Hepatic stellate cell (primary cell): ENCODE data around the gene PM20D1.
"Not testable (repeated sequence)": the region's sequence is repeated elsewhere in the genome, so short reads cannot be mapped to it uniquely, and the experiment has no call there.

Experiments used
- DNase-seq: peaks from one replicate; pipeline ENCODE4 v3.0.0; 2011; ENCODE audit warnings: low spot score

The PM20D1 gene

DNA sequence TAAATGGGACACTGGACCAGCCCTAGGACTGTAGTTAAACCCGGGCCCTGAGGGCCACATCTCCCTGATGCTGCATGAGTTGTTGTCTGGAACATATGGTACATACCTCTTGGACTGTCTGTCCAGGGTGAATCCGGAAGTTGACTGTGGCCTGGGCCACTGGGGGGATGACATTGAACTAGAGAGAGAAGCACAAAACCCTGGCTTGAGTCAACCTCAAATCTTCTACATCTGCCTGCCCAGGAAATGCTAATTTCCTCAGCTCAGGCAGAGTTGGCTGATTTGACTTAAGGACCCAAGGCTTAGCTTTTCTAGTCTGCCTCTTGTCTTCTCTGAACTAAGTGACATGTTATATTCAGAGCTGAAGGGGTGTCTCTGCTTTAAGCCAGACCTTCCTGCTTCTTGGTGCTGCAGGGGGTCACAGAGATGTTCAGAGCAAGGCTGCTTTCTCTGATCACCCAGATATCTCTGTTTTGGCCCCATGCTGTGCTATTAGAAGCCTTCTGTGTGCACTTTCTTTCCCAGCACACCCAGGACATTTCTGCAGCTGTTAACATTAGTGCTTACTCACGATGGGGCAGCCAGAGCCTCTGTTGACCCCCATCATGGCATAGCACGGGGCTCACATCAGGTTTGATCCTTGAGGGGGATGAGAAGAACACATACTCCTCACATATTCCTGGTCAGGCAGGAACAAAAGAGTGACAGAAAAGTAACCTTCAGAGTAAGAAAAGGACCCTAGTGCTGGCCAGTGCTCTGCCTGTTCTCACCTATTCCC is 9.6 kb downstream of the PM20D1 start:
- DNase-seq, result no peak

DNA sequence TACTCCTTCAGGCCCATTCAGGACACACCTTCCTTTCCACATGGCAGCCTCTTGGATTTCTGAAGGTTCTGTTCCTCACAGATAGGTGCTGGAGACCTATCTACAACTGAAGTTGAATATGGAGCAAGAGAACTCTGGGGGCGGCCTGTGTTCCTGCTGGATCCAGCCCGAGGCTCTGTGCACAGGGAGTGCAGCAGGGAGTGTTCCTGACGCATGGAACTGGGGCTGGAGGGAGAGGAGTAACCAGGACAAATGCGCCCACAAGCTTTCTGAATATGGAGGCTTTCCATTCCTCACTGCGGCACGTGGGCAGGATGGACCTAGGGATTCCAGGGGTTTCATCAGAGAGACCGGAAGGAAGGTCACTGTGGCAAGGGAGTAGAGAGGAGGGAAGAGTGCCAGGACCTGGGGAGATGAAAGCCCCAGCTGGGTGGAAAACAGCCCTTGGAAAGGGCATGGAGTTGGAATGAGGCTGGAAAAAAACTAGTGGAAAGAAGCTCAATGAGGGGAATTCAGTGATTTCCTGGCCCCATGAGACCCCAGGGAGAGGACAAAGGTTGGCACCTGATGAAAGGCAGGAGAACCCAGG is 12.5 kb downstream of the PM20D1 start:
- DNase-seq, result no peak

- DNase-seq, result no peak
Observed at GRCh38 chr1:205834751-205835150, 15.2 kb downstream of the PM20D1 start.

DNA sequence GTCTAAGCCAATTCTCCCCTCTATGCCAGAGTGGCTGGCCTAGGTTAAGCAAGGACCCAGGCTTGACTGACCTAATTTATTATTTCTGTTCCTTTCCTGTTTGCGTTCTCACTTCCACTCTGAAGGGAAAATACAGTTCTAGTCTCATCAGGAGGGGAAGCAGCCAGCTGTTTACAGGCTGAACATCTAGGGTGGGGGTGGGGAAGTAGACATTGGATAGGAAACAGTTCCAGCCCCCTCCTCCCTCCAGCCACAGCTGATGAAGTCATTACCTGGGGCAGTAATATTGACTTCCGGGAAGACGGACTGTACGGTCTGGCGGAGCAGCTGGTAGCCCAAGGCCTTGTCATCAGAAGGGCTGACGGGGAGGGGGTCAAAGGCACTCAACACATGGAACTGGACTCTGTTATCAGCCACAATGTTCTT is 17.6 kb downstream of the PM20D1 start:
- no peak for DNase-seq

DNA sequence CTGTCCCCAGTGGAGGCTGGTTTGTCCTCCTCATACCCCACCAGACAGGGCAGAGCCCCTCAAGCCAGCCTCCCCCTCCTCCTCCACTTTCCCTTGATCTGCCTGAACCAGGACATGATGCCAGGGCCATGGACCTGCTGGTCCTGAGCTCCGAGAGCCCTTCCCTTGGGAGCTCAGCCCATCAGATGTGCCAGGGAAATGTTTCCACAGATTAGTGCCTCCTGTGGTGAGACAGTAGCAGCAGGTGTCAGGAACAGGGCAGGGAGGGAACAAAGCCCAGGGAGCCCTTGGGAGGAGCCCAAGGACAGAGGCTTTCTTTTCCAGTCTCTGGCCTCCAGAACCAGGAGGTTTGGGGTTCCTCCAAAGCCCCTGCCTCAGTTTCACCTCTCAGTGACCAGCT is 22.3 kb downstream of the PM20D1 start:
- DNase-seq, result no peak

GRCh38 chr1:205826995-205827394 is 22.9 kb downstream of the PM20D1 start:
- DNase-seq, result no peak

DNA sequence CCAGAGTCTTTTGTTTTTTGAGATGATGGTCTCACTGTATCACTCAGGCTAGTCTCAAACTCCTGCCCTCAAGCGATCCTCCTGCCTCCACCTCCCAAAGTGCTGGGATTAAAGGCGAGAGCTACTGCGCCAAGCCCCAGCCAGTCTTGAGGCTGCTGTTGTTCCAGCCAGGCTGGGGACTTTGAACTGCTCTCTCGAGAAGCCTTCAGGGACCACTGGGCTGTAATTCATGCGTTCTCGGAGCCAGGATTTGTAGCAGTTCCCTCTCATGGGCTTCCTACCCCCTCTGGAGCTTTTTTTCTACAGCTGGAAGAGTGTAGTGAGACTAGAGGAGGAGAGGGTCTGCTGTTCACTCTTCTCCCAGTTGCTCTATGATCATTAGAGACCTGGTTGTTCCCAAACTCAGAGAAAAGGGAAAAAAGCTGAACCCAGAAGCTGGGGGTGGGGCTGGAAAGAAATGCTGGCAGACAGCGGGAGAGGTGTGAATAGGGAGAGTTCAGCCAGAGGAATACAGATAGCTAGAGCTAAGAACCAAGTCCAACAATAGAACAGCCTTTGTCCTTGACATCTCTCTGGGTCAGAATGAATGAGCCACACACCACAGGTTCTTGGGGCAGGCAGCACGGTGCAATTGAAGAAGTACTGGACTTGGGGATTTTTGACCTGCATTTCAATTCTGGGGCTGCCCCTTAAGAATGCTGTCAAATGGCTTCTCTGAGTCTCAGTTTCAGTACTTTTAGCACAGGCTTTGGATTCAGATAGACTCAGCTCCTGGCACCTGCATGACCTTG is 23.7 kb downstream of the PM20D1 start:
- no peak for DNase-seq

DNA sequence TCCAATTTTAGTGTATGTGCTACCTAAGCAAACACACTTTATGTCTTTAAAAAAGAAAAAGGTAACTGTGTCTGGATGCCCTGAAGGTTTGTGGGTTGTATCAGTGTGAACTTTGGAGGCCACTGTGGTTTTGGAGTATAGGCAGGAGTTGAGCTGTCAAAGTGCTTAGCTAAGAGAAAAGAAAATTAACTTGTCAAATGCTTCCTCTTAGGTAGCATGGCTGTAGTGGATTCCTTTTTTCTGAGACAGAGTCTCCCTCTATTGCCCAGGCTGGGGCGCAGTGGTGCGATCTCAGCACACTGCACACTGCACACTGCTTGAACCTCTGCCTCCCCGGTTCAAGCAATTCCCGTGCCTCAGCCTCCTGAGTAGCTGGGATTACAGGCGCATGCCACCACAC is 25.8 kb downstream of the PM20D1 start:
- no peak for DNase-seq

GRCh38 chr1:205823260-205823659 is 26.7 kb downstream of the PM20D1 start:
- not testable (repeated sequence) for DNase-seq

GRCh38 chr1:205822397-205822796 is 27.5 kb downstream of the PM20D1 start:
- DNase-seq, result no peak

DNA sequence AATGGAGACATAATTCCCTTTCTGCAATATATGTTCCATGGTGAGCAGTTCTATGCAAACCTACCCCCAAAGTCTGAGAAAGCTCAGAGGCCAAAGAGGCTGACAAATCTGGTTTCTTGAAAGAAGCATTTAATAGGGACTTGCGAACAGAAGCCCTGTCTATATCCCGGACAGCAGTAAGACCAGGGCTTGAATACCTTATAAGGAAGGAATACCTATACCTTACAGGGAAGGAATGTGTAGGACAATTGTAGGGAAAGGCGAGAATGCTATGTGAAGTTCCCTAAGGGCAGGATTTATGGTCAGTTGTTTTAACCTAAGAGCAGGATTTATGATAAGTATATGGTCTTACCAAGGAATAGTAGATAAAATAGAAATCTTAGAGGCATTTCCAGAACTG is 31.9 kb downstream of the PM20D1 start:
- DNase-seq, result no peak

DNA sequence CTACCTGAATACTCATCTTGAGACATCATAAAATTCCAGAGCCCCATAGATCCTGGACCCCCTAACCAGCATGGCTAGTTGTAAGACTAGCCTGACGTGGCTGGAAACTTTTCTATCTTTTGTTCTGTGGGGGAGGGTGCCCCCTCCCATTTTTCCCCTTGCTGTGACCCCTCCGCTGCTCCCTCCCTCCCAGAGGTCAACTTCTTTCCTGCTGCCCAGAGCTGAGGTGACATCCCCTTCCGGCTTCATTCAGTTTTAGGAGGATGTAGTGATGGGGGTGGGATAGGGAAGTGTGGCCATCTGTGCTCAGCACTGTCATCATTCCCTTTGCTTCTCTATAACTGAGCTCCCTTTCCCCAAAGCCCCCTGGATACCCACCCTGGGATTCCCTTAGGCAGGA is 32.6 kb downstream of the PM20D1 start:
- no peak for DNase-seq

DNA sequence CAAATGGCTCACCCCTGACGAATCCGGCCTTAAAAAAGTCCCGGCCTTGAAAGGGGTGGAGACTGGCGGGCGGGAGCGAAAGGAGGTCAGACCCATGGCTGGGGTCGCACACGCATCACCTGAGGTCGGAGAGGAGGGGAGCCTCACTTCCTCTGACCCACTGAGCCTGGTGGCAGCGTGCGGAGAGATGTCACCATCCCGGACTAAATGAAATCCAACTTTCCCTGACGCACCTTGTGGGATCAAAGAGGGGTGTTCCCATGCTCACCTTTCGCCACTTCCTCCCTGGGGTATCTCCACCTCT is 36.2 kb downstream of the PM20D1 start:
- no peak for DNase-seq

GRCh38 chr1:205812878-205813754 is 36.8 kb downstream of the PM20D1 start, which contains the start of gene SLC41A1:
TSS of gene SLC41A1 (minus strand) at chr1:205813198. CDS start at chr1:205810441, 2,757 bp downstream.
- DNase-seq, result peak; percentile 98

GRCh38 chr1:205812271-205812877 is 37.6 kb downstream of the PM20D1 start:
- DNase-seq, result peak; percentile 54

GRCh38 chr1:205811660-205812059 is 38.3 kb downstream of the PM20D1 start:
- peak; percentile 36 for DNase-seq

- peak; percentile 59 for DNase-seq
Observed at GRCh38 chr1:205810448-205811157, 39.3 kb downstream of the PM20D1 start.

DNA sequence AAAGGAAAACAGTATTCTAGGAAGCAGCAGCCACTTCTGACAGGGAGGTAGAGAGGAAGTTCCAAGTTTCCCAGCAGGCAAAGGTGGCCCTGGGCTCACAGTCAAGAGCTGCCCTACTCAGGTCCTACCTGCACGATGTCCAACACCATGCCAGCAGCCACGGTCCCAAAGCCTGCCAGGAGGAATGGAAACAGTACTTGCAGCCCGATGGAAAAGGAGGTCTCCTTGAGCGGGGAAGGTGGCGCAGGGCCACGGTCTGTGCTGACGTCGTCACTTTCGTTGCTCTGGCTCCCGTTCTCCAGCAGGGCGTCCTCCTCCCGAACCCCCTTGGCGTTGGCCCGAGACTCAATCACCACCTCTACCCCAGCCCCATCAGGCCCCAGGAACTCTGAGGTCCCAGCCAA is 40.0 kb downstream of the PM20D1 start:
- no peak for DNase-seq

- no peak for DNase-seq
Observed at GRCh38 chr1:205809469-205809868, 40.5 kb downstream of the PM20D1 start.

DNA sequence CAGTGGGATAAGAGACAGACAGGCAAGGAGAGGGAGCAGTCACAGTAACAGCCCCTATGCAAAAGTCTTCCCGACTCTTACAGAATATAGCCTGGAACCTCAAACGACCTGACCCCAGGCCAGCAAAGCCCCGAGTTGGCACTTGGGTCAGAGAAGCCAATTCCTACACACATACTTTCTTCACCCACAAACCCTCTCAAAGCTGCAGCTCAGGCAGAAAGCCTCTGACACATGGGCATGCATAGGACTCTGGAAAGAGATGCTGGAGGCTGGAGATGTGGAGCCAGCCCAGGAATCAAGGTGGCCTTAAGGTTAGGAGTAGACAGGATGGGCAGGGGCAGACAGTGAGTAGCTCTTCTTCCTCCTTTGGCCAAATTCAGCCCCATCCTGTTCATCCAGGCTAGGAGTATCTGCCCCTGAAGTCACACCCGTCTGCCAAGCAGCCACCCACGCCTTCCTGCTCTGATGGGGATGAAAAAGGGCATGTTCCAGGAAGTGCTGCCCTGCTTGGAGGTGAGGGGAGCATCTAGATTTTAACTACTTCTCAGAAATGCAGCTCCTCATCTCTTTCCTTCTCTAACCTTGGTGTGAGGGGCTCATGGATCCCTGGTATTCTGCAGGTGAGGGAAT is 44.7 kb downstream of the PM20D1 start:
- DNase-seq, result no peak

- DNase-seq, result no peak
Observed at GRCh38 chr1:205804605-205805004, 45.3 kb downstream of the PM20D1 start.
